ENCODE results near the gene PKP2.

Gene PKP2

DNA sequence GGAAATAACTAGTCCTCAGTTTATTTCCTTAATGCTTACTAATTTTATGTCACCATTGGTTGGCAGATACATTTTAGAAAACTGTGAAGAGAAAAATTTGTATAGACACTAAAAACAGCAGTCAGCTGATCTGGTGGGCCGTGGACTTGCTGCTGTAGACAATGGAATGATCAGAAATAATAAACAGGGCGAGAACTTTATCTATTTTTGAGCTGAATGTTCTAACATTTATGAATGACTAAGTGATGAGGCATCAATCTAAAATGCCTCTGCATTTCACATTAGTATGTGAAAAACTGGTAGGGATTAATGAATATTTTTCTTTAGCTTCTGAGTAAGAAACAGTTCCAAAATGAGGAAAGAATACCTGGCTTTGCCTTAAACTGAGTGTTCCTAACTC is 24.8 kb upstream of the PKP2 start:
- in situ Hi-C loops (cut with HindIII; ENCODE audit: low sequenced_read_pairs), result no loop called here
- TF ChIP-seq, protein P1, sequence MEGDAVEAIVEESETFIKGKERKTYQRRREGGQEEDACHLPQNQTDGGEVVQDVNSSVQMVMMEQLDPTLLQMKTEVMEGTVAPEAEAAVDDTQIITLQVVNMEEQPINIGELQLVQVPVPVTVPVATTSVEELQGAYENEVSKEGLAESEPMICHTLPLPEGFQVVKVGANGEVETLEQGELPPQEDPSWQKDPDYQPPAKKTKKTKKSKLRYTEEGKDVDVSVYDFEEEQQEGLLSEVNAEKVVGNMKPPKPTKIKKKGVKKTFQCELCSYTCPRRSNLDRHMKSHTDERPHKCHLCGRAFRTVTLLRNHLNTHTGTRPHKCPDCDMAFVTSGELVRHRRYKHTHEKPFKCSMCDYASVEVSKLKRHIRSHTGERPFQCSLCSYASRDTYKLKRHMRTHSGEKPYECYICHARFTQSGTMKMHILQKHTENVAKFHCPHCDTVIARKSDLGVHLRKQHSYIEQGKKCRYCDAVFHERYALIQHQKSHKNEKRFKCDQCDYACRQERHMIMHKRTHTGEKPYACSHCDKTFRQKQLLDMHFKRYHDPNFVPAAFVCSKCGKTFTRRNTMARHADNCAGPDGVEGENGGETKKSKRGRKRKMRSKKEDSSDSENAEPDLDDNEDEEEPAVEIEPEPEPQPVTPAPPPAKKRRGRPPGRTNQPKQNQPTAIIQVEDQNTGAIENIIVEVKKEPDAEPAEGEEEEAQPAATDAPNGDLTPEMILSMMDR (IDR thresholded peaks at IDR 0.05; ENCODE audit: low read depth, low read length), result no peak

DNA sequence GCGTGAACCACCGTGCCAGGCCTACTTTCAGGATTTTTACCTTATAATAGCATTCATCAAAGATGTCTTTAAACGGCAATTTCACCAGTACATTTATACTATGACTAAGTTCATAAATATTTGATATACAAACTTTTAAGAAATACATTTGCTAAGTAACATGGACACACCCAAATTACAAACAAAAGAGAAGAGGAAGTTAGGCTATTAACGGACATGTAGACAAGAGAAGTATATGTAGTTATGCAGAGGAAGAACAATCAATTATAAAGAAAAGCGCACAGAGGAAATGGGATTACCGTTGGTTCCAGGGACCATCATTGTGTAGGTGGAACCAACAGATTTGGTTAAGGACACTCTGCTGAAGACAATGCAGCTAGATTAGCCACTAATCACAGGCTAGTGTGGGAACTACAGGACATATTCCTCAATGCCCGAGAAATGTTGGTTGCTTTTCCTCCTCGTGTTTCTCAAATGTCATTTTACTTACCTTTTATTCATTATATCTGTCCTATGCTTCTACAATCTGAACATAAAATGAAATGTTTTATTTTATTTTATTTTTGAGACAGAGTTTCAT is 24.0 kb upstream of the PKP2 start:
- TF ChIP-seq, protein P1 (IDR thresholded peaks at IDR 0.05; ENCODE audit: low read depth, low read length), result no peak
- no peak overlapping the region for H3K4me3 ChIP-seq (ENCODE audit: low read depth, low read length)
- in situ Hi-C loops (cut with HindIII; ENCODE audit: low sequenced_read_pairs), result no loop called here
- DNase-seq (ENCODE audit: low read depth, low spot score), result peak; percentile 17

More for the DNA sequence above, 24.8 kb upstream of the PKP2 start:
- peak; percentile 53 for DNase-seq (ENCODE audit: low read depth, low spot score)
- H3K4me3 ChIP-seq (ENCODE audit: low read depth, low read length), result no peak overlapping the region

DNA sequence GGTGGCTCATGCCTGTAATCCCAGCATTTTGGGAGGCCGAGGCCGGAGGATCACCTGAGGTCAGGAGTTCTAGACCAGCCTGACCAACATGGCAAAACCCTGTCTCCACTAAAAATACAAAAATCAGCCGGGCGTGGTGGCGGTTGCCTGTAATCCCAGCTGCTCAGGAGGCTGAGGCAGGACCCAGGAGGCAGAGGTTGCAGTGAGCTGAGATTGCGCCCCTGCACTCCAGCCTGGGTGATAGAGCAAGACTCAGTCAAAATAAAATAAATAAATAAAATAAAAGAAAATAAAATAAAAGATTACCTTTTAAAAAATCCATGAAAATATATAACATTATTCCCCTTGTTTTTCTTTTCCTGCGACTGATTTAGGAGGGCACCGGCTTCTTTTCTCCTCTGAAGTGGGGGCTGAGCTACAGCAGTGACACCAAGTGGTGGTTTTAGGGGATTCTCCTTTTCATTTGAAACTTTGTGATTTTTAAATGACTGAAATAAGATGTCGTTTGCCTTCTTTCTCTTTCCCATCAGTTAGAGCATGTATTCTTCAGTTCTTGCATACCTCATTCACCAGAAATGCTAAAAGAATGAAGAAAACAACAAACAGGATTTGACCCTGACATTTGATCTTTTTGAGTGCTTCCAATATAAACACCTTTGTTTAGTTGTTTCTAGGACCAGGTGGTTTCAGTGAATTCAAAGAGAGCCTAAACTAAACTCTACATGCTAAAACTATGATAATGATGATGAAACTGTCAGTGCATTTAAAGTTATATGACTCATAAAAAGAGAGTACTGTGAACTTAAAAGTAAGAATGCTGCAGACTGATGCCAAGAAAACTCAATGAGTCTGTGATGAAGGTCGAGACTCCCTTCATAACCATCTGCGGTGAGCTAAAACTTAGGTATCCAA is 22.6 kb upstream of the PKP2 start:
- TF ChIP-seq, protein P1 (IDR thresholded peaks at IDR 0.05; ENCODE audit: low read depth, low read length), result peak; percentile 46
- in situ Hi-C loops (cut with HindIII; ENCODE audit: low sequenced_read_pairs), result no loop called here
- H3K4me3 ChIP-seq (ENCODE audit: low read depth, low read length), result no peak overlapping the region
- peak; percentile 93 for DNase-seq (ENCODE audit: low read depth, low spot score)

DNA sequence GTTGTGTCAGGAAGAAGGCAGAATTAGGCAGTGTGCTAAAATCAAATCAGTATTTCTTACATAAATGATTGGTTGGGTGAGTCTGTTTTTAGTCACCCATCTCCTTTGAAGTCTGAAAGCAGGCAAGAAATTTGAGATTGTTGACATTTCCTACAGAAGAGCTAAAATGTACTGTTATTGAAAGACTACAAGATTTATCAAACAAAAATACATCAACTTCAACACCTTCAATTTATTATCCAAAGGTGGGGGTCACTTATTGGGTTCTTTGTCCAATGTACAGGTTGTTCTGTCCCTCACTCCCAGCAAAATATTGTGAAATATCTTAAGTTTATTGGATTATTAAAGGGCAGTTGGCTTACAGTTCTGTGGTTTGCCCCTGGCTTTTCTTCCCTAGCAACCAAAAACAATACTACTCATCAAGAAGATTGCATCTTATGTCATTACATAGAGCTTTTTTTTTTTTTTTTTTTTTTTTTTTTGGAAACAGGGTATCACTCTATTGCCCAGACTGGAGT is 20.6 kb upstream of the PKP2 start:
- TF ChIP-seq, protein P1 (IDR thresholded peaks at IDR 0.05; ENCODE audit: low read depth, low read length), result no peak
- DNase-seq (ENCODE audit: low read depth, low spot score), result peak; percentile 81
- no peak overlapping the region for H3K4me3 ChIP-seq (ENCODE audit: low read depth, low read length)
- in situ Hi-C loops (cut with HindIII; ENCODE audit: low sequenced_read_pairs), result no loop called here

DNA sequence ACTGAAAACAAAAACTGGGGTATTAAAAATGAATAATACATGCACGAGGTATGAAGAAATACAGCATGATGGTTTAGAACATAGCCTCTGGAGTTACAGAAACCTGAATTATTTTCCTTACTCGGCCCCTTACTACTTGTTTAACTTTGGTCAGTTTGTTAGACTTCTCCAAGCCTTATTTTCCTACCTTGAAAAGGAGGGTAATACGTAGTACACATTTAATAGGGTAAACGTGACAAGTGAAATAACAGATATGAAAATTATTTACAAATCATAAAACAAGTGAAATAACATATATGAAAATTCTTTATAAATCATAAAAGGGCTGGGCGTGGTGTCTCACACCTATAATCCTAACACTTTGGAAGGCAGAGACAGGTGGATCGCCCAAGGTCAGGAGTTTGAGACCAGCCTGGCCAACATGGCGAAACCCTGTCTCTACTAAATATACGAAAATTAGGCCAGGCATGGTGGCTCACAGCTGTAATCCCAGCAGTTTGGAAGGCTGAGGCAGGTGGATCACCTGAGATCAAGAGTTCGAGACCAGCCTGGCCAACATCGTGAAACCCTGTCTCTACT is 11.4 kb upstream of the PKP2 start:
- no peak overlapping the region for H3K4me3 ChIP-seq (ENCODE audit: low read depth, low read length)
- in situ Hi-C loops (cut with HindIII; ENCODE audit: low sequenced_read_pairs), result no loop called here
- DNase-seq (ENCODE audit: low read depth, low spot score), result no peak
- TF ChIP-seq, protein P1 (IDR thresholded peaks at IDR 0.05; ENCODE audit: low read depth, low read length), result no peak

DNA sequence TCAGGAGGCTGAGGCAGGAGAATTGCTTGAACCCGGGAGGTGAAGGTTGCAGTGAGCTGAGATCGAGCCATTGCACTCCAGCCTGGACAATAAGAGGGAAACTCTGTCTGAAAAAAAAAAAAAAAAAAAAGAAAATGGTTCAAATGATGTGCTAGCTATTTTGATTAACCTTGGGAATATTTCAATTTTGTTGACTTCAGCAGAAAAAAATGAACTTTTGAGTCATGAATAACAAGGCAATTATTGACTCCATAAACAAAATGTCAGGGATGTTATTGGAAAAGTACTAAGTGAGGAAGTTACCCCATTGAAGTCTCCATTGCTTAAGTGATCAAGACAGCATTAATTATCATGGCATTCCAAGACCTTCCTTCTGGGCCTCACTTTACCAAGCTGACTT is 10.6 kb upstream of the PKP2 start:
- TF ChIP-seq, protein P1 (IDR thresholded peaks at IDR 0.05; ENCODE audit: low read depth, low read length), result no peak
- DNase-seq (ENCODE audit: low read depth, low spot score), result no peak
- in situ Hi-C loops (cut with HindIII; ENCODE audit: low sequenced_read_pairs), result no loop called here
- no peak overlapping the region for H3K4me3 ChIP-seq (ENCODE audit: low read depth, low read length)

Measured in astrocyte of the spinal cord (primary cell).